A204.1 (cell line): ENCODE measurements around the gene NBPF9.
"Not testable (repeated sequence)": the region's sequence is repeated elsewhere in the genome, so short reads cannot be mapped to it uniquely, and the experiment has no call there.

Source experiments
- FAIRE-seq: peaks from 2 replicates; lab custom pipeline; 2012; peaks lifted over from hg19 to GRCh38; lab: Jason Lieb, UNC

Gene NBPF9

GRCh38 chr1:149103109-149104081 lies at the start of gene NBPF9:
Gene NBPF9, minus strand, starts transcription at chr1:149103551. Its CDS starts 21,412 bp downstream, at chr1:149082139.
- FAIRE-seq = not testable (repeated sequence)

DNA sequence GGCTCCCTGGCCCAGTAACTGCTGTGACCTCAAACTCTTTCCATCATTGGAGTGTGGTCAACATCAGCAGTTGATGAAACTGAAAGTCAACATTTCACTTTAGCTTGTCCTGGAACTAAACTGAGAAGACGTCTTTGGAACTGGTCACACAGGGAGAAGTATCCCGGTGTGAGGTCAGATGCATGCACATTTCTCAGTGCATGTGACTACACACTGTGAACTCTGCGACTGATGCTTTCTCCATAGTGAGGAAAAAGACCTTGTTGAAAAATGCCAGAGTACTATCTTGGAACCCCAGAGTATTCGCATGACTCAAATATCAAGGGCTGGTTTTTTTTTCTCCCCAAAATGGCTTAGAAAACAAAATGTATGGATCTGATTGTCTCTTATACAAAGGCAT lies 46.6 kb upstream of the NBPF9 start:
- FAIRE-seq = not testable (repeated sequence)

DNA sequence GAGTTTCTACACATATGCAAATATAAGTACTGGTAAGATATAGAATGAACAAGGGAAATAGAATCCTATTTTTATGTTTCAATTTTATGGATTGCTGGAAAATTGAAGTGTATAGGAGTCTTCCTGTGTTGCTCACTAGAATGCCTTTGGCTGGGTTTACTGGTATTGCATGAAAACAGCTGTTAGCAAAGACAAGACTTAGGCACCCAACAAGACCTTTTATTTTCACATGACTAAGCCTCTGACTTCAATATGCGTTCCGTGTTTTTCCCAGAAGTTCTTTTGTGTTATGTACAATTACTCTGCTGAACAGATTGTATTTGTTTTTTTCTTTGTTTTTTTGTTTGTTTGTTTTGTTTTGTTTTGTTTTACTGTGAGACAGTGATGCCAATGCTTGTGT lies 34.2 kb upstream of the NBPF9 start:
- FAIRE-seq = not testable (repeated sequence)

GRCh38 chr1:149130938-149131337 lies 27.6 kb upstream of the NBPF9 start:
- not testable (repeated sequence) for FAIRE-seq

GRCh38 chr1:149129245-149129644 lies 25.9 kb upstream of the NBPF9 start:
- FAIRE-seq = not testable (repeated sequence)

DNA sequence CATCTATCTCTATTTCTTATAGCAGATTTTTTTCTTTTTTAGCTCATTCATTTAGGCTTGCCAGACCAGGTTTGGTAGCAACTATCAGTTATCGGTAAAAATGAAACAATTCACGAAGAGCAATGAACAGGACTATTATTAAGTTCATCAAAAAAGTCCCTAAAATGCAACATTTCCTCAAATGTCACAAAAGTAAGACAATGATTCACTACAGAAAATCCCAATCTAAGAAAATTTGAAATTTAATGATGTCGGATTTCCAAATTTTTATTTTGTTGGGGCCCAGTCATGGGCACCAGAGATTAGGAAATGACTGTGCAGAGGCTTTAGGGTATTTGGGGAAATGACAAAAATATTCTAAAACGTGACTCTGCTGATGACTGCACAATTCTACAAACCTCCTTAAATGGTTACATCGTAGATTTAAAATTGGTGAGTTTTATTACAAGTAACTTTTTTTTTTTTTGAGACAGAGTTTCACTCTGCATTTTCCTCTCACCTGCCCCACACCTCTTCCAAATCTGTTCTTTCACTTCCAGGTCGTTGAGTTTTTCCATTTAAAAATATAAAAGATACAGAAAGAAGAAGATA lies 23.3 kb upstream of the NBPF9 start:
- not testable (repeated sequence) for FAIRE-seq

GRCh38 chr1:149123948-149124926 lies 20.9 kb upstream of the NBPF9 start:
- FAIRE-seq = not testable (repeated sequence)

DNA sequence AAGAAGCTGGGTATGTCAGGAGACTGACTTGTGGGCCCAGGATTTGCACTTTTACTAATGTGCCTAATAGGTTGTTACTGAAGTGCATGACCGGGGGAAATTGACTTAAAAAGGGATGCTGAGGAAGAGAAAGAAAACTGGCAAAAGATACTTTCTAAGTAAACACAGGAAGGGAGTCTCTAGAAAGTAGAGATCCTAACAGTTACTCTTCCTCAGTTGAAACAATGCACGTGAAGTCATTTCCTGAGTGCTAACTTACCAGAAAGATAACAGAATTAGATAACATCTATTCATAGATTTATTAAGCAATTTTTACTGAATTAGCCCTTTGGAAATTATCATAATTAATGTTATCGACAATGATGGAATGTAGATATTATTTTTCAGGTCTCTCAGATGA lies 9.5 kb upstream of the NBPF9 start:
- FAIRE-seq = not testable (repeated sequence)

DNA sequence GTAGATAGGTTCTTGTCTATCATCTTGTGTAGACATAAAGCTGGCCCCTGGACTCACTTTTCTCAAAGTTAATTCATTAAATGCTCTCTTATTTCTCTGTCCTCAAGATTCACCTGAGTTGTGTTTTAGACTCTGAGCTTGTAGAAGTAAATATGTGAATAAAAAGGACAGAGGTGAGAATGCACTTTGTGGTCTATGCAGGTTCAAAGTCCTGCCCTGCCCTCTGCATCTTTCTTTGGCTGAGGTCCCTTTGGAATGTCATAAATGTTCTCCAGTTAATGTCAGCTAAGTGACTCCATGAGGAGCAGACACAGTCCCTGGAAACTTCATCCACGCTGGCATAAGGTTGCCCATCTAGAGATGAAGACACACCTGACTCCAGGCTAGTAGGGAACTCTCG lies 7.0 kb upstream of the NBPF9 start:
- FAIRE-seq = not testable (repeated sequence)

GRCh38 chr1:149102574-149102973 lies 777 bp downstream of the NBPF9 start:
- not testable (repeated sequence) for FAIRE-seq

GRCh38 chr1:149098276-149098675 lies 5.1 kb downstream of the NBPF9 start:
- not testable (repeated sequence) for FAIRE-seq

- FAIRE-seq = not testable (repeated sequence)
These were observed 10.2 kb downstream of the NBPF9 start for GRCh38 chr1:149093155-149093554.

GRCh38 chr1:149075505-149076127 lies 27.7 kb downstream of the NBPF9 start:
- not testable (repeated sequence) for FAIRE-seq

GRCh38 chr1:149064611-149065010 lies 38.7 kb downstream of the NBPF9 start:
- FAIRE-seq = not testable (repeated sequence)

DNA sequence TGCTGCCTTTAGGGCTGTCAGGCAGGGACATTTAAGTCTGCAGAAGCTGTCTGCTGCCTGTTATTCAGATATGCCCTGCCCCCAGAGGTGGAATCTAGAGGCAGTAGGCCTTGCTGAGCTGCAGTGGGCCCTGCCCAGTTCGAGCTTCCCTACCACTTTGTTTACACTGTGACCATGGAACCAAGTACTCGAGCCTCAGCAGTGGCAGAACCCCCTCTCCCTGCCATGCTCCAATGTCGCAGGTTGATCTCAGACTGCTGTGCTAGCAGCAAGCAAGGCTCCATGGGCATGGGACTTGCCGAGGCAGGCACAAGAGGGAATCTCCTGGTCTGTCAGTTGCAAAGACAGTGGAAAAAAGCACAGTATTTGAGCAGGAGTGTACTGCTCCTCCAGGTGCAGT lies 60.3 kb downstream of the NBPF9 start:
- FAIRE-seq = not testable (repeated sequence)

DNA sequence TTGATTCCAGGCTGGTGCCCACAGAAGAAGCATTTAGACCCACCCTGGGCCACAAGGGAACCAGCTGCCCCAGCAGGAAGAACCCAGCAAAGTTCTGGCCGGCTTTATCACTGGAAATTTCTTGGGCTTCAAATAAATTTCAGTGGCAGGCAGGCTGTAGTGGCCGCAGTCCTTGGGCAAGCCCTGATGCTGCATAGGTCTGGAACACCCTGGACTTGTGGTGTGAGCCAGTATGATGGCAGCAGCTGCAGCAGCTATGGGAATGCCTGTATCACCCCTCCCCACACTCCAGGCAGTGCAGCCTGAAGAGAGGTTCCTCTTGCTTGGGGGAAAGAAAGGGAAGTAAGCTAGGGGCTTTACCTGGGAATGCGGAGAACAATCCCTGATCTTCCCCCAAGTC lies 69.4 kb downstream of the NBPF9 start:
- FAIRE-seq = not testable (repeated sequence)

- not testable (repeated sequence) for FAIRE-seq
These were observed 79.0 kb downstream of the NBPF9 start for GRCh38 chr1:149024327-149024726.

GRCh38 chr1:149018577-149018976 lies 84.8 kb downstream of the NBPF9 start:
- FAIRE-seq = not testable (repeated sequence)

- FAIRE-seq = not testable (repeated sequence)
These were observed 86.7 kb downstream of the NBPF9 start for GRCh38 chr1:149016626-149017025.

- not testable (repeated sequence) for FAIRE-seq
These were observed 87.8 kb downstream of the NBPF9 start for GRCh38 chr1:149015522-149015921.

DNA sequence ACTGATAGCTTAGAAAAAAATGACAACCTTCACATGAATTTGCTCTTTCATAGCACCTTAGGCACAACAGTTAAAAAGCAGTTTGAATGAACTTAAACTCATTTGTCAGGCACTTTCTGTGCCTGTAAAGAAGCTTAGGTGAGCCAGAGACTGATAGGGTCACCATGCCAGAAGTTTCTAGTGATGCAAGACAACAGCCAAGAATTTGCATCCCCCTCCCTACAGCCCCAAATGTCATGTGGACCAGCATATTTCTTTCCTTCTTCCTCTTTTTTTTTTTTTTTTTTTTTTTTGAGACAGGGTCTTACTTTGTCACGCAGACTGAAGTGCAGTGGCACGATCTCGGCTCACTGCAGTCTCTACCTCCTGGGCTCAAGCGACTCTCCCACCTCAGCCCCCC lies 89.8 kb downstream of the NBPF9 start:
- FAIRE-seq = not testable (repeated sequence)
